Neuron (in vitro differentiated cells): Measurements from ENCODE around the gene DOCK3.
"Not testable (repeated sequence)": the region's sequence is repeated elsewhere in the genome, so short reads cannot be mapped to it uniquely, and the experiment has no call there.

Source experiments
- H2AFZ ChIP-seq: one replicate; pipeline ENCODE4 v1.6.1; 2013; ENCODE audit warnings: low read depth, mild to moderate bottlenecking, inconsistent platforms, low read length, moderate library complexity
- H3K27me3 ChIP-seq: one replicate; pipeline ENCODE4 v1.6.1; 2013; ENCODE audit warnings: low read length; ENCODE audit not compliant: insufficient read depth
- H3K36me3 ChIP-seq: one replicate; pipeline ENCODE4 v1.6.1; 2013; ENCODE audit warnings: low read length; ENCODE audit not compliant: insufficient read depth
- H3K4me1 ChIP-seq: one replicate; pipeline ENCODE4 v1.6.1; 2013; ENCODE audit warnings: low read length; ENCODE audit not compliant: insufficient read depth
- H3K4me3 ChIP-seq: 2 replicates; pipeline ENCODE4 v1.5.1; 2013; ENCODE audit warnings: mild to moderate bottlenecking, low read length, moderate library complexity
- H3K9me3 ChIP-seq: one replicate; pipeline ENCODE4 v1.6.1; 2013; ENCODE audit warnings: low read length

DOCK3 gene

DNA sequence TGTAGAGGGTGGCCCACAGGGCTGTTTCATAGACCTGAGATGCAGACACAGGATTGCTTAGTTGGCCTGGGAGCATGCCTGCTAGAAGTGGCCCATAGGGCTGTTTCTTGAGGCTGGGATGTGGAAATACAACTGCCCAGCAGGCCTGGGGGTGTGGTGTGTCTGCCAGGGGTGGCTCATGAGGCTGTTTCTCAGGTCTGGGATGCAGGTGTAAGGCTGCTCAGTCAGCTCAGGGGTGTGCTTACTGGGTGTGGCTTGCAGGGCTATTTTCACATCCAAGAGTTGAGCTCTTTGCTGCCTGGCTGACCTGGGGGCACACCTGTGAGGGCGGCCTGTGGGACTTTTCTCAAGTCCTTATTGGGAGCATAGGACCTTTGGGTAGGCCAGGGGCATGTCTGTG is 131.3 kb downstream of the DOCK3 start:
- Histone ChIP-seq H3K27me3 (no peaks in the 10 kb centered on the region), H3K9me3 (no peaks in the 10 kb centered on the region), H2AFZ (no peak overlapping the region), H3K36me3 (no peaks in the 10 kb centered on the region), H3K4me3 (no peak overlapping the region), H3K4me1 (no peaks in the 10 kb centered on the region)

DNA sequence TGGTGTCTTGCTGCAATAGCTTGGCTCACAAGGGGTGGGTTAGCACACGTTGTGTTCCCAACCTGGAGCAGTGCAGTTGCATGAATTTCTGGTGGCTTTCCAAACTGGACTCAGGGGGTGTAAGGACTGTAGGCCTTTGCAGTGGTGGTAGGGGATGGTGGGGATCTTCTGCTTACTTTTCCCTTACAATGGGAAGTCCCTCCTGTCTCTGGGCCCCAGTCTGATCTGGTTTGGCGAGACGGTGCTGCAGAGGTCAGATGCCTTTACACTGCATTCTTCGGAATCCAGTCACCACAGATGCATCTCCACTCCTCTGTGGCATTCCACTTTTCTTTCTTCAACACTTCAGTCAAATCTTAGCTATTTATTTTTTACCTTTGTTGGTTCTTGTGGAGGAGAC is 132.1 kb downstream of the DOCK3 start:
- Histone ChIP-seq H3K36me3 (no peaks in the 10 kb centered on the region), H3K4me3 (no peak overlapping the region), H3K4me1 (no peaks in the 10 kb centered on the region), H3K27me3 (no peaks in the 10 kb centered on the region), H2AFZ (no peak overlapping the region), H3K9me3 (no peaks in the 10 kb centered on the region)

DNA sequence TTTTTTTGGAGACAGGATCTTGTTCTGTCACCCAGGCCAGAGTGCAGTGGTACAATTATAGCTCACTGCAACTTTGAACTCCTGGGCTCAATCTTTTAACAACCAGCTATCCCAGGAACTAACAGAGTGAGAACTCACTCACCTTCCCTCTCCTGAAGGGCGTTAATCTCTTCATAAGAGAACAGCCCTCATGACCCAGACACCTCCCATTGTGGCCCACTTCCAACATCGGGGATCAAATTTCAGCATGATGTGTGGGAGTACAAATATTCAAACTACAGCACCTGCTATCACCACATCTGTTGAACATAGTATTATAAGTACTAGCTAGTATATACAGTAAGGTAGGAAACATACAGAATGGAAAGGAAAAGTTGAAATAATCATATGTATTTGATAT is 132.5 kb downstream of the DOCK3 start:
- H3K9me3 ChIP-seq, result no peaks in the 10 kb centered on the region
- H3K36me3 ChIP-seq, result no peaks in the 10 kb centered on the region
- H3K4me3 ChIP-seq, result no peak overlapping the region
- no peaks in the 10 kb centered on the region for H3K4me1 ChIP-seq
- H3K27me3 ChIP-seq, result no peaks in the 10 kb centered on the region
- no peak overlapping the region for H2AFZ ChIP-seq

DNA sequence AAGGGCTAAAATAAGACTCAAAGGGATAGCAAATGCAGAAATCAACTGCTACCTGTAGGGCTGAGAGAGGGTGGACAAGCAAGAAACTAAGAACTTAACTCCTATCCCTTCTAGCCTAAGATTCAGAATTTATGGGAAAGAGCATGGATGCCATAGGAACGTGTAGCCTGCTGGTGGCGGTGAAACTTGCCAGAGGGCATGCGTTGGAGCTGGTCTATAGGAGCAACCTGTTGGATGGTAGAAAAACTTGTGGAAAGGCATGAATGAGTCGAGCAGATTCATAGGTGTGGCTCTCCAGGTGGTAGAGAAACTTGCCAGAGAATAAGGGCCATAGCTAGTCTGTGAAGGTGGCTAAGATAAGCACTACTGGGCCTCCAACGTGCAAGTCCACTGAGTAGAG is 137.2 kb downstream of the DOCK3 start:
- Histone ChIP-seq H3K4me1 (no peaks in the 10 kb centered on the region), H2AFZ (no peak overlapping the region), H3K27me3 (no peaks in the 10 kb centered on the region), H3K4me3 (no peak overlapping the region), H3K36me3 (no peaks in the 10 kb centered on the region), H3K9me3 (no peaks in the 10 kb centered on the region)

DNA sequence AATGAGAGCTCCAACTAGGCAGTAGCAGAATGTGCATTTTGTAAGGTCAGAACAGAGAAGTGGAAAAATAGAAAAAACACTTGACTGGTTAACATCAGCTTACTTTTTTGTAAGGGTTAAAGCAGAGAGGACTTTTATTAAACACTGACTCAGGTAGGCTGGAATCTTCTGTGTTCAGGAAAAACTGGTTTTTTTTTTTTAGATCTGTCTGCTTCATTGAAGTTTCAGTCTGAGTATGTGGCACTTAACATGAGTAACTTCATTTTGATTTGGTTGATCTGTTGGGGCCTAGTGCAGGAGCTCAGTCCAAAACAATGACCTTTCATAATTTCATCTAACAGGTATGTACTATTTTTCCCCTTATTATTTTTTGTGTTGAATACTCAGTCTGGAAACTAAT is 141.1 kb downstream of the DOCK3 start:
- H3K36me3 ChIP-seq, result no peaks in the 10 kb centered on the region
- no peak overlapping the region for H3K4me3 ChIP-seq
- no peaks in the 10 kb centered on the region for H3K4me1 ChIP-seq
- no peaks in the 10 kb centered on the region for H3K27me3 ChIP-seq
- H2AFZ ChIP-seq, result no peak overlapping the region
- no peaks in the 10 kb centered on the region for H3K9me3 ChIP-seq

DNA sequence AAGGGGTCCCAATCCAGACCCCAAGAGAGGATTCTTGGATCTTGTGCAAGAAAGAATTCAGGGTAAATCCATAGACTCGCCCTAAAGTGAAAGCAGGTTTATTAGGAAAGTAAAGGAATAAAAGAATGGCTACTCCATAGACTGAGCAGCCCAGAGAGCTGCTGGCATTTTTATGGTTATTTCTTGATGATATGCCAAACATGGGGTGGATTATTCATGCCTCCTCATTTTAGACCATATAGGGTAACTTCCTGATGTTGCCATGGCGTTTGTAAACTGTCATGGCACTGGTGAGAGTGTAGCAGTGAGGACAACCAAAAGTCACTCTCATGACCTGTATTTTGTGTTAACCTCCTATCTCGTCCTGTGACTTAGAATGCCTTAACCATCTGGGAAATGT is 142.2 kb downstream of the DOCK3 start:
- Histone ChIP-seq H3K27me3 (no peaks in the 10 kb centered on the region), H3K4me1 (no peaks in the 10 kb centered on the region), H2AFZ (no peak overlapping the region), H3K9me3 (no peaks in the 10 kb centered on the region), H3K36me3 (no peaks in the 10 kb centered on the region), H3K4me3 (no peak overlapping the region)

DNA sequence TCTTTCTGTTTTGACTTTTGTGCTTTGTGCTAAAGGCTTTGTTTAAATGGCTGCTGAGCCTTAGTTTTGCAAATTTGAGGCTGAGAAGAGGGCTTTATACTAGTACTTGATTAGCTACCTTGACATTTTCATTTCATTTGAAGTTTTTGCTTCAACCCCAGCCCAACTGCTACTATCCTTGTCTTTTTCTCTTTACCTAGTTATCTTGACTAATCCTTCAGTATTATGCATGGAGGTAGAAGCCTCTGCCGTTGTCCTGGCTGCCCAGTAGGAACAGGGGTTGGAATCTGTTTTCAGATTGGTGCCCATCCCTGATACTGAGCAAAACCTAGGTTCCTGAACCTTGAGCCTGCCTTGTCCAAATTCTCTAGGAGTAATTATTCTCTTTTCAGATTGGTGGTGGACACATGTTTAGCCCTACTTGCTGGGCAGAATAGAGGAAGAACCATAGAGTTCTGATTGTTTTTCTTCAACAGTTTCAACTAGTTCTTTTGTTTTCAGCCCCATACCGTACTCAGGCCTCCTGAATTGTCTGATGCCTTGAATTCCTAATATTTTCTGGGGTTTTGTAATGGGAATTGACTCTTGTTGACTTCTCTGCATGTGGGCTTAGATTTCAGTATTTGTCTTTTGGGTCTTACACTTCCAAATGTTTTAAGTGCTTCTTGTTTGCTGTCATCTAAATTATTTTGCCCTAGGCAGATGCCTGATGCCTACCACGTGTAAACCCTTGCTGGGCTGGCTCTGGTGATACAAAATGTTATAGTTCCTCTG is 143.2 kb downstream of the DOCK3 start:
- Histone ChIP-seq H2AFZ (no peak overlapping the region), H3K9me3 (no peaks in the 10 kb centered on the region), H3K4me3 (no peak overlapping the region), H3K27me3 (no peaks in the 10 kb centered on the region), H3K36me3 (no peaks in the 10 kb centered on the region), H3K4me1 (no peaks in the 10 kb centered on the region)

DNA sequence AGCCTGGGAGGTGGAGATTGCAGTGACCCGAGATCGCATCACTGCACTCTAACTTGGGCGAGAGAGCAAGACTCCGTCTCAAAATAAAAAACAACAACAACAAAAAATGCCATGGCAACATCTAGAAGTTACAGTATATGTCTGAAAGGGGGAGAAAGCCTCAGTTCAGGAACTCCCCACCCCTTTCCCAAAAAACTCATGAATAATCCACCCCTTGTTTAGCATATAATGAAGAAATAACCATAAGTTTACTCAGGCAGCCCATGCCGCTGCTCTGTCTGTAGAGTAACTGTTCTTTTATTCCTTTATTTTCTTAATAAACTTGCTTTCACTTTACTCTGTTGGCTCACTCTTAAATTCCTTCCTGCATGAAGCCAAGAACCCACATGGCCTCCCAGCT is 145.2 kb downstream of the DOCK3 start:
- H2AFZ ChIP-seq, result no peak overlapping the region
- no peaks in the 10 kb centered on the region for H3K4me1 ChIP-seq
- H3K36me3 ChIP-seq, result no peaks in the 10 kb centered on the region
- H3K9me3 ChIP-seq, result no peaks in the 10 kb centered on the region
- H3K4me3 ChIP-seq, result no peak overlapping the region
- no peaks in the 10 kb centered on the region for H3K27me3 ChIP-seq

DNA sequence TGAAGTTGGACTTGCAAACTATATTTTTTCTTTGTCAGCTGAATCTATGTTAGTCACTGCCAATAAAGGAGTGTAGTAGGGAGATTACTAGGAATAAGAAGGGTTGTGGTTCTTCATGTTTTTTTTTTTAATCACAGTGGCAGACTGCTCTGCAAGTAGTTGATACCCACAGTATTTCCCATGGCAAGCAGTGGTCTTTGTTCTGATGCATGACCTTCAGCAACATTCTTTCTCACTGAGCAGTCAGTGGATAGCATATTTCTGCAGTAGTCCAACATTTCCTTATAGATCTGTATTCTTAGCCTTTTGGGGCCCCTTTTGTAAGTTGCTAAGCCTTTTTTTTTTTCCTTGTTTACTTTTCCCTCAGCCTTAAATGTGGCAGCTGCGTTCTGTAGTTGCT is 151.1 kb downstream of the DOCK3 start:
- H3K36me3 ChIP-seq, result no peaks in the 10 kb centered on the region
- H3K27me3 ChIP-seq, result no peaks in the 10 kb centered on the region
- H3K9me3 ChIP-seq, result no peaks in the 10 kb centered on the region
- no peak overlapping the region for H2AFZ ChIP-seq
- H3K4me3 ChIP-seq, result no peak overlapping the region
- H3K4me1 ChIP-seq, result no peaks in the 10 kb centered on the region

DNA sequence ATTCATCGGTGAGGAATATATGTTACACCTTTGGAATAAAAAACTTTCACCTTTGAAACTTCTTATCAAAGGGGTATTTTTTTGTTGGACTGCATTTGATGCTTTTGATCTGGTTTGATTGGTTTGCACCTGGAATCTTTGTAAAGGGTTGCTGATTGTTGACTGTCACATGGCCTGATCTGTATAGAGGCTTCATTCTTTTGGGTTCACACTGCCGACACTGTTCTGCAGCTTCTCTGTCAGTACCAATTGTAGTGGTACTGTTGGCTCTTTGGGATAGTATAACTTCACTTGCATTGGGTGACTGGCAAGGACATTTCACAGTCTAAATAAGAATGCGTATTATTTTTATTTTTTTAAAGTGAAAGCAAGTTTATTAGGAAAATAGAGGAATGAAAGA is 155.7 kb downstream of the DOCK3 start:
- H3K4me3 ChIP-seq, result no peak overlapping the region
- no peaks in the 10 kb centered on the region for H3K9me3 ChIP-seq
- no peaks in the 10 kb centered on the region for H3K36me3 ChIP-seq
- H3K27me3 ChIP-seq, result no peaks in the 10 kb centered on the region
- H2AFZ ChIP-seq, result no peak overlapping the region
- H3K4me1 ChIP-seq, result no peaks in the 10 kb centered on the region

DNA sequence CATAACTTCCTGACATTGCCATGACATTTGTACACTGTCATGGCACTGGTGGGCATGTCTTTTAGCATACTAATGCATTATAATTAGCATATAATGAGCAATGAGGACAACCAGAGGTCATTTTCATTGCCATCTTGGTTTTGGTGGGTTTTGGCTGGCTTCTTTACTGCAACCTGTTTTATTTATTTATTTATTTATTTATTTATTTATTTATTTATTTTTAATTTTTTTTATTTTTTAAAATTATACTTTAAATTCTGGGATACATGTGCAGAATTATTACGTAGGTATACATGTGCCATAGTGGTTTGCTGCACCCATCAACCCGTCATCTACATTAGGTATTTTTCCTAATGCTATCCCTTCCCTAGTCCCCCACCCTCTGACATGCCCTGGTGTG is 156.3 kb downstream of the DOCK3 start:
- not testable (repeated sequence) for H3K36me3 ChIP-seq, H3K27me3 ChIP-seq, H2AFZ ChIP-seq, H3K4me3 ChIP-seq, H3K4me1 ChIP-seq, H3K9me3 ChIP-seq

DNA sequence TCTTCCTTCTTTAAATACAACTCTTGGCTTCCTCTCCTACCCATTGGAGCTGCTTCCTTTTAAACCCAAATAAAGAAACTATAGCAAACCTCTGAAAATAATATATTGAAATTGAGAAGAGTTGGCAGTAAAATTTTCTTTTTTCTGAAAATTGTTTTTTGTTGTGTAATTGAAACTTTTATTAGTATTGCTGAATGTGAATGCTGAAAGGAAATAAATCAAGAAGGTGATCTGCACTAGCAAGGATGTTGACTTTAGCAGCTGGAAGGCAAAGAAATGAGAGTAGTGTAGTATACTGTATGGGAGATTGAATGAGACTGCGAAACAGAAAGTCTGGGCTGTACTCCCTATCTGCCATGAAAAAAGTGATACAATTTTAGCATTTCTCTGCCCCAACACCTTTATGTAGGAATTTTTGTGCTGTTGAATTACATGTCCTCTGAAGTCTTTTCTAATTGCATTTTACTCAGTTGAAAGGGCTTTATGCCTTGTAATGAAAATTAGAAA is 166.3 kb downstream of the DOCK3 start:
- H3K36me3 ChIP-seq, result no peaks in the 10 kb centered on the region
- no peaks in the 10 kb centered on the region for H3K27me3 ChIP-seq
- H3K9me3 ChIP-seq, result no peaks in the 10 kb centered on the region
- no peak overlapping the region for H2AFZ ChIP-seq
- peaks cover 5% of the 10 kb centered on the region for H3K4me1 ChIP-seq
- no peak overlapping the region for H3K4me3 ChIP-seq

DNA sequence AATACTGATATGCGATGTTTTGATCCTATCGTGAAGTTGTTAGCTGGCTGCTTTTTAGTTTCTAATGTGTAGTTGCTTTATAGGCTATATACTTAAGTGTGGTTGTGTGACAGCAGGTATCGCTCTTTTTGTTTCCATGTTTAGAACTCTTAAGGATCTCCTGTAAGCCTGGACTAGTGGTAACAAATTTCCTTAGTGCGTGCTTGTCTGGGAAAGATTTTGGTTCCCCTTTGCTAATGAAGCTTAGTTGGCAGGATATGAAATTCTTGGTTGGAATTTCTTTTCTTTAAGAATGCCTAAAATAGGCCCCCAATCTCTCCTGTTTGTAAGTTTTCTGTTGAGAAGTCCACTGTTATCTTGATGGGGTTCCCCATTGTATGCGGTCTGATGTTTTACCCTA is 173.6 kb downstream of the DOCK3 start:
- no peak overlapping the region for H2AFZ ChIP-seq
- H3K4me1 ChIP-seq, result no peaks in the 10 kb centered on the region
- no peaks in the 10 kb centered on the region for H3K36me3 ChIP-seq
- no peaks in the 10 kb centered on the region for H3K27me3 ChIP-seq
- no peak overlapping the region for H3K4me3 ChIP-seq
- peaks cover 2% of the 10 kb centered on the region for H3K9me3 ChIP-seq
